GM12878 (cell line): ENCODE measurements around the gene DGKQ. TPM values are rescaled to one million over a fixed set of nuclear protein-coding genes. Genes with fewer than 3 reads are reported as not detected.

Experiments
- ATAC-seq: fragments of 200-7000 bp; cut with Tn5 transposase; 3 replicates; pipeline ENCODE4 v1.9.1; 2020; ENCODE audit warnings: mild to moderate bottlenecking, moderate library complexity
- BruUV-seq: library from RNA; stranded (reverse); fragments of 400-500 nt; replicated peaks from 2 replicates; lab custom pipeline; 2021; lab: Mats Ljungman, UMichigan
- CTCF ChIA-PET: fragments of 300-600 bp; sonication (Branson Sonifier 250); formaldehyde crosslinking; extraction: SDS; loops from one replicate; lab custom pipeline; 2021; ENCODE audit warnings: inconsistent platforms; lab: Yijun Ruan, JAX
- POLR2A ChIA-PET: fragments of 350-600 bp; formaldehyde crosslinking; extraction: SDS; loops from one replicate; lab custom pipeline; 2021; ENCODE audit warnings: inconsistent platforms; lab: Charles Lee
- RAD21 ChIA-PET: fragments of 300-600 bp; sonication (Branson Sonifier 250); formaldehyde crosslinking; loops from one replicate; lab custom pipeline; 2023; ENCODE audit warnings: antibody characterized with exemption; ENCODE audit not compliant: unreplicated experiment; lab: Charles Lee
- SMC1A ChIA-PET: fragments of 300-600 bp; sonication (Branson Sonifier 250); formaldehyde crosslinking; loops from one replicate; lab custom pipeline; 2023; ENCODE audit not compliant: unreplicated experiment, uncharacterized antibody; lab: Charles Lee
- DNase-seq: peaks from one replicate; pipeline ENCODE4 v3.0.0-alpha.2; 2011; ENCODE audit warnings: low read depth, low spot score
- FAIRE-seq: peaks from 3 replicates; lab custom pipeline; 2011; peaks lifted over from hg19 to GRCh38; lab: Jason Lieb, UNC
- H2AFZ ChIP-seq: 2 replicates; pipeline ENCODE4 v1.6.0; 2011; ENCODE audit warnings: low read depth, low read length, control low read depth; ENCODE audit not compliant: control insufficient read depth
- H3K27ac ChIP-seq: 2 replicates; pipeline ENCODE4 v1.5.1; 2011; ENCODE audit warnings: control low read depth; ENCODE audit not compliant: control insufficient read depth, insufficient read depth
- H3K27me3 ChIP-seq, 2 experiments: replicated peaks in 1 of 2; 2 replicates each; pipeline versions ENCODE4 v1.6.0 to v1.6.1; 2011; ENCODE audit warnings: low read length in 1 of 2; ENCODE audit not compliant: control insufficient read depth in 2 of 2, insufficient read depth in 2 of 2
- H3K36me3 ChIP-seq, 2 experiments: 2 replicates each; pipeline ENCODE4 v1.5.1; 2011; ENCODE audit warnings: low read length in 1 of 2; ENCODE audit not compliant: control insufficient read depth in 2 of 2, insufficient read depth in 2 of 2
- H3K4me1 ChIP-seq: 2 replicates; pipeline ENCODE4 v1.6.1; 2011; ENCODE audit warnings: mild to moderate bottlenecking, low read length, moderate library complexity, mixed read lengths; ENCODE audit not compliant: control insufficient read depth, insufficient read depth
- H3K4me2 ChIP-seq: 2 replicates; pipeline ENCODE4 v1.6.0; 2011; ENCODE audit warnings: control low read depth; ENCODE audit not compliant: control insufficient read depth, insufficient read depth
- H3K4me3 ChIP-seq: fragments of 200-600 bp; sonication (generic); 2 replicates; pipeline ENCODE4 v1.5.1; 2016
- H3K79me2 ChIP-seq: 2 replicates; pipeline ENCODE4 v1.6.0; 2011; ENCODE audit warnings: low read length; ENCODE audit not compliant: control insufficient read depth, insufficient read depth
- H3K9ac ChIP-seq: 2 replicates; pipeline ENCODE4 v1.8.0; 2011; ENCODE audit warnings: low read length, control low read depth, mixed read lengths; ENCODE audit not compliant: control insufficient read depth, insufficient read depth
- H3K9me3 ChIP-seq: replicated peaks from 3 replicates; pipeline ENCODE4 v1.5.1; 2011; ENCODE audit warnings: mild to moderate bottlenecking, low read length; ENCODE audit not compliant: control insufficient read depth, insufficient read depth
- H4K20me1 ChIP-seq: 2 replicates; pipeline ENCODE4 v1.6.0; 2011; ENCODE audit not compliant: control insufficient read depth, insufficient read depth
- EP300 ChIP-seq, 2 experiments: fragments of 150-350 bp in 1 of 2; IDR thresholded peaks; 2 replicates each; pipeline ENCODE4 v1.6.1; 2011 to 2012; ENCODE audit warnings: low read depth in 2 of 2, low read length in 2 of 2, borderline replicate concordance in 1 of 2, improper control_type of control experiment in 1 of 2, inconsistent platforms in 1 of 2; ENCODE audit not compliant: control insufficient read depth in 1 of 2
- FOXM1 ChIP-seq: IDR thresholded peaks from 2 replicates; pipeline ENCODE4 v1.6.1; 2012; ENCODE audit warnings: low read depth, mild to moderate bottlenecking, inconsistent platforms, low read length, moderate library complexity
- GATAD2B ChIP-seq: fragments of 450-650 bp; conservative IDR thresholded peaks from 2 replicates; pipeline ENCODE4 v1.6.1; 2017; ENCODE audit warnings: low read depth, mild to moderate bottlenecking, moderate library complexity
- MYB ChIP-seq: fragments of 150-350 bp; IDR thresholded peaks from 2 replicates; pipeline ENCODE4 v1.6.1; 2014; ENCODE audit warnings: mild to moderate bottlenecking, low read depth, low read length, borderline replicate concordance
- NR2C1 ChIP-seq: fragments of 450-650 bp; IDR thresholded peaks from 2 replicates; pipeline ENCODE4 v1.6.1; 2017; ENCODE audit warnings: antibody characterized with exemption, mild to moderate bottlenecking, moderate library complexity
- PAX8 ChIP-seq: fragments of 450-650 bp; IDR thresholded peaks from 2 replicates; pipeline ENCODE4 v1.6.1; 2017; ENCODE audit warnings: mild to moderate bottlenecking, moderate library complexity
- POLR2AphosphoS5 ChIP-seq: IDR thresholded peaks from 2 replicates; pipeline ENCODE4 v1.6.1; 2011; ENCODE audit warnings: mild to moderate bottlenecking, low read length, inconsistent platforms
- POU2F2 ChIP-seq: IDR thresholded peaks from 3 replicates; pipeline ENCODE4 v1.6.1; 2011; ENCODE audit warnings: low read depth, mild to moderate bottlenecking, low read length, borderline replicate concordance
- RB1 ChIP-seq: fragments of 450-650 bp; formaldehyde crosslinking; IDR thresholded peaks from 2 replicates; pipeline ENCODE4 v1.6.1; 2017; ENCODE audit warnings: mild to moderate bottlenecking, borderline replicate concordance
- SPI1 ChIP-seq: IDR thresholded peaks from 2 replicates; pipeline ENCODE4 v1.6.1; 2011; ENCODE audit warnings: low read depth, mild to moderate bottlenecking, low read length, moderate library complexity, borderline replicate concordance; ENCODE audit not compliant: insufficient read depth
- WGBS: methylation state at CpG from one replicate; pipeline ENCODE4 v1.1.6; 2016; ENCODE audit warnings: low lambda C conversion rate; ENCODE audit not compliant: insufficient replicate concordance, insufficient coverage; ENCODE audit errors: missing lambda C conversion rate; 5-methylcytosine and 5-hydroxymethylcytosine counted together
- in situ Hi-C: fragments of 300-500 bp; cut with MboI; formaldehyde crosslinking; loops from 9 replicates; pipeline ENCODE4 v1.14.3; 2018; ENCODE audit warnings: mixed read lengths
- intact Hi-C: fragments of 100-400 bp; cut with micrococcal nuclease; formaldehyde crosslinking; loops from one replicate; pipeline ENCODE4 v1.14.2; 2022; ENCODE audit not compliant: unreplicated experiment
- polyA plus RNA-seq, 11 experiments: library from polyadenylated mRNA; depleted of rRNA in 4 of 11; unstranded in 6 of 11; stranded (reverse) in 5 of 11; fragments of >200 nt; fragmentation: Nextera tagmentation in 4 of 11; fragmentation: Illumina TruSeq in 1 of 11; extraction: Ambion mirVana in 4 of 11; extraction: Trizol in 1 of 11; gene quantifications; 1 replicate in 1 of 11; 2 replicates in 10 of 11; pipeline versions ENCODE4 v1.2.1 to v1.2.3, GENCODE V29; 2011 to 2016; ENCODE audit warnings: inconsistent platforms in 2 of 11, missing spikeins in 2 of 11, low read depth in 1 of 11
- total RNA-seq, 4 experiments: library from RNA; depleted of rRNA in 3 of 4; stranded (reverse); fragments of >200 nt in 3 of 4; fragmentation: Illumina TruSeq in 1 of 4; extraction: Trizol in 1 of 4; gene quantifications; 2 replicates each; pipeline versions ENCODE4 v1.2.1 to v1.2.3, GENCODE V29; 2013 to 2021
- TF ChIP-seq, protein P1 (sequence below): IDR thresholded peaks from 2 replicates; pipeline ENCODE4 v1.6.1; 2012; ENCODE audit warnings: low read depth, low read length, improper control_type of control experiment
- TF ChIP-seq, protein P2 (sequence below): IDR thresholded peaks from 2 replicates; pipeline ENCODE4 v1.6.1; 2012; ENCODE audit warnings: improper control_type of control experiment, low read depth, low read length; ENCODE audit not compliant: insufficient replicate concordance
- TF ChIP-seq, protein P3 (sequence below): IDR thresholded peaks from 2 replicates; pipeline ENCODE4 v1.6.1; 2012; ENCODE audit warnings: low read depth, low read length, improper control_type of control experiment

Gene DGKQ
- total and polyA plus RNA-seq, 10 of the 15 experiments (the other 5 are each of a cell fraction or from before 2014, with no cell fraction given) = 0.11 to 10.5 (median 1.4) TPM

DNA sequence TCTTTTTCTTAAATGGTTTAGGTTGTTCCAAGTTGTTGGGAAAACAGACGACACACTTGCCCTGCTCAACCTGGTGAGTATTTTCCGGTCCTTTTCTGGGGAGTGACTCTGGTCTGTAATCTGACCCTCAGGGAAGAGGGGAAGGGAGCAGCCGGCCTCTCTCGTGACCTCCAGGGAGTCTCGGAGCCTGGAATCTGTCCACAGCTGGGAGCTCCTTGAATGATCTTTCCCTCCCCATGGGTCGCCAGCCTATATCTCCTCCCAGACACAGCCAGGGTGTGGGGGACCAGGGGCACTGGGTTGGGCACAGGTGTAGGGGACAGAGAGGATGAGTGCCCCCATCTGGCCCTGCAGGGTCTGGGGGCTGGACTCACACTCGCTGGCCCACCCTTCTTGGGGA is 22.2 kb downstream of the DGKQ start (continued):
- TF ChIP-seq SPI1 = no peak
- no peak for TF ChIP-seq GATAD2B

DNA sequence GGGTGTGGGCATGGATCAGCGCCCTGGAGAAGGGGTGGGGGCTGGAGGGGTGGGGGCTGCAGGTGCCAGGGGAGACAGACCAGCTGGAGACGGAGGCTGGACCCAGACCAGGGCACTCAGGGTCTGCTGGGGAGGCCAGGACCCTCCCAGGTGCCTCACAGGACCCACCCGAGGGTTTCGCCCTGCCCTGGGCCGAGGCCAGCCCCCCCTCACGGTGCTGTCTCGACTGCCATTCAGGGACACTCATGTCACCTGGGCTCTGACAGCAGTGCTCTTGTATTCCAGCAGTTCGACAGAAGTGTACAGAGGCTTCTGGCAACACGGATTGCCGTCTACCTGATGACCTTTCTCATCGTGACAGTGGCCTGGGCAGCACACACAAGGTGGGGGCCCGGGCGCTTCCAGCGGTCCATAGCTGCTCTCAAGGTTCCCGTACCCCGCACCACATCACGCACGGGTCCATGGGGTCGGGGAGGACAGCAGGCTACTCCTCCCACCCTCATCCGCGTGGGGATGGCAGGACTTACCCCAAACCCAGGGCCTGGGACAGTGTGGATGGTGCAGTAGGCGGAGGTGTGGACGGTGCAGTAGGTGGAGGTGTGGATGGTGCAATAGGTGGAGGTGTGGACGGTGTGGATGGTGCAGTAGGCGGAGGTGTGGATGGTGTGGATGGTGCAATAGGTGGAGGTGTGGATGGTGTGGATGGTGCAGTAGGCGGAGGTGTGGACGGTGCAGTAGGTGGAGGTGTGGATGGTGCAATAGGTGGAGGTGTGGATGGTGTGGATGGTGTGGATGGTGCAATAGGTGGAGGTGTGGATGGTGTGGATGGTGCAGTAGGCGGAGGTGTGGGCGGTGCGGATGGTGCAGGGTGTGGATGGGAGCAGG is 23.0 kb downstream of the DGKQ start:
- H3K4me1 ChIP-seq = no peaks in the 10 kb centered on the region
- SMC1A ChIA-PET = no interaction called here
- no peak for DNase-seq
- H3K9me3 ChIP-seq = no peaks in the 10 kb centered on the region
- BruUV-seq = no TSS peak
- POLR2A ChIA-PET = interaction anchor here (1.0 to 1.5 kb wide), 2 partner anchors 14 kb away, joined by 3 read pairs; no protein-coding TSS in a partner anchor
- RAD21 ChIA-PET = no interaction called here
- no peaks in the 10 kb centered on the region for H3K79me2 ChIP-seq
- H3K4me3 ChIP-seq = no peak overlapping the region
- no peak for TF ChIP-seq PAX8
- no peak for TF ChIP-seq RB1
- TF ChIP-seq, protein P1, sequence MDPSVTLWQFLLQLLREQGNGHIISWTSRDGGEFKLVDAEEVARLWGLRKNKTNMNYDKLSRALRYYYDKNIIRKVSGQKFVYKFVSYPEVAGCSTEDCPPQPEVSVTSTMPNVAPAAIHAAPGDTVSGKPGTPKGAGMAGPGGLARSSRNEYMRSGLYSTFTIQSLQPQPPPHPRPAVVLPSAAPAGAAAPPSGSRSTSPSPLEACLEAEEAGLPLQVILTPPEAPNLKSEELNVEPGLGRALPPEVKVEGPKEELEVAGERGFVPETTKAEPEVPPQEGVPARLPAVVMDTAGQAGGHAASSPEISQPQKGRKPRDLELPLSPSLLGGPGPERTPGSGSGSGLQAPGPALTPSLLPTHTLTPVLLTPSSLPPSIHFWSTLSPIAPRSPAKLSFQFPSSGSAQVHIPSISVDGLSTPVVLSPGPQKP = no peak
- TF ChIP-seq MYB = no peak
- TF ChIP-seq, protein P2, sequence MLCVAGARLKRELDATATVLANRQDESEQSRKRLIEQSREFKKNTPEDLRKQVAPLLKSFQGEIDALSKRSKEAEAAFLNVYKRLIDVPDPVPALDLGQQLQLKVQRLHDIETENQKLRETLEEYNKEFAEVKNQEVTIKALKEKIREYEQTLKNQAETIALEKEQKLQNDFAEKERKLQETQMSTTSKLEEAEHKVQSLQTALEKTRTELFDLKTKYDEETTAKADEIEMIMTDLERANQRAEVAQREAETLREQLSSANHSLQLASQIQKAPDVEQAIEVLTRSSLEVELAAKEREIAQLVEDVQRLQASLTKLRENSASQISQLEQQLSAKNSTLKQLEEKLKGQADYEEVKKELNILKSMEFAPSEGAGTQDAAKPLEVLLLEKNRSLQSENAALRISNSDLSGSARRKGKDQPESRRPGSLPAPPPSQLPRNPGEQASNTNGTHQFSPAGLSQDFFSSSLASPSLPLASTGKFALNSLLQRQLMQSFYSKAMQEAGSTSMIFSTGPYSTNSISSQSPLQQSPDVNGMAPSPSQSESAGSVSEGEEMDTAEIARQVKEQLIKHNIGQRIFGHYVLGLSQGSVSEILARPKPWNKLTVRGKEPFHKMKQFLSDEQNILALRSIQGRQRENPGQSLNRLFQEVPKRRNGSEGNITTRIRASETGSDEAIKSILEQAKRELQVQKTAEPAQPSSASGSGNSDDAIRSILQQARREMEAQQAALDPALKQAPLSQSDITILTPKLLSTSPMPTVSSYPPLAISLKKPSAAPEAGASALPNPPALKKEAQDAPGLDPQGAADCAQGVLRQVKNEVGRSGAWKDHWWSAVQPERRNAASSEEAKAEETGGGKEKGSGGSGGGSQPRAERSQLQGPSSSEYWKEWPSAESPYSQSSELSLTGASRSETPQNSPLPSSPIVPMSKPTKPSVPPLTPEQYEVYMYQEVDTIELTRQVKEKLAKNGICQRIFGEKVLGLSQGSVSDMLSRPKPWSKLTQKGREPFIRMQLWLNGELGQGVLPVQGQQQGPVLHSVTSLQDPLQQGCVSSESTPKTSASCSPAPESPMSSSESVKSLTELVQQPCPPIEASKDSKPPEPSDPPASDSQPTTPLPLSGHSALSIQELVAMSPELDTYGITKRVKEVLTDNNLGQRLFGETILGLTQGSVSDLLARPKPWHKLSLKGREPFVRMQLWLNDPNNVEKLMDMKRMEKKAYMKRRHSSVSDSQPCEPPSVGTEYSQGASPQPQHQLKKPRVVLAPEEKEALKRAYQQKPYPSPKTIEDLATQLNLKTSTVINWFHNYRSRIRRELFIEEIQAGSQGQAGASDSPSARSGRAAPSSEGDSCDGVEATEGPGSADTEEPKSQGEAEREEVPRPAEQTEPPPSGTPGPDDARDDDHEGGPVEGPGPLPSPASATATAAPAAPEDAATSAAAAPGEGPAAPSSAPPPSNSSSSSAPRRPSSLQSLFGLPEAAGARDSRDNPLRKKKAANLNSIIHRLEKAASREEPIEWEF = no peak
- no peak for TF ChIP-seq POU2F2
- no peak for TF ChIP-seq EP300 (IDR thresholded peaks at IDR 0.05; ENCODE audit: borderline replicate concordance in 1 of 2, control insufficient read depth in 1 of 2, low read depth in 2 of 2, low read length in 2 of 2)
- TF ChIP-seq POLR2AphosphoS5 = no peak
- TF ChIP-seq FOXM1 = no peak
- TF ChIP-seq, protein P3, sequence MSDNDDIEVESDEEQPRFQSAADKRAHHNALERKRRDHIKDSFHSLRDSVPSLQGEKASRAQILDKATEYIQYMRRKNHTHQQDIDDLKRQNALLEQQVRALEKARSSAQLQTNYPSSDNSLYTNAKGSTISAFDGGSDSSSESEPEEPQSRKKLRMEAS = no peak
- no peak for TF ChIP-seq NR2C1
- 66% methylated on average over 29 of the region's 30 CpGs for WGBS
- ATAC-seq = no peak
- in situ Hi-C loops (no loop called here), intact Hi-C loops (no loop called here)
- H2AFZ ChIP-seq = no peak overlapping the region
- no peaks in the 10 kb centered on the region for H3K27me3 ChIP-seq
- H4K20me1 ChIP-seq = no peaks in the 10 kb centered on the region
- CTCF ChIA-PET = no interaction called here
- no peak overlapping the region for H3K27ac ChIP-seq
- no peak for FAIRE-seq
- H3K9ac ChIP-seq = no peak overlapping the region
- H3K36me3 ChIP-seq = no peaks in the 10 kb centered on the region
- no peak overlapping the region for H3K4me2 ChIP-seq
